Endothelial cell of umbilical vein (primary cell): ENCODE measurements around the gene TSPAN4. TPM values are rescaled to one million over a fixed set of nuclear protein-coding genes. Genes with fewer than 3 reads are reported as not detected.

Experiments
- BruUV-seq: library from RNA; stranded (reverse); fragments of 400-500 nt; replicated peaks from 2 replicates; lab custom pipeline; 2021; lab: Mats Ljungman, UMichigan
- CTCF ChIA-PET: fragments of 300-600, 350-600 bp; sonication (Branson Sonifier 250); formaldehyde crosslinking; loops from one replicate; lab custom pipeline; 2021; ENCODE audit warnings: antibody characterized with exemption, inconsistent platforms; lab: Charles Lee
- POLR2A ChIA-PET: fragments of 300-600, 350-600 bp; sonication (Branson Sonifier 250); formaldehyde crosslinking; loops from one replicate; lab custom pipeline; 2021; ENCODE audit warnings: antibody characterized with exemption, inconsistent platforms; lab: Charles Lee
- DNase-seq: peaks from one replicate; pipeline ENCODE4 v3.0.0-alpha.2; 2011; ENCODE audit warnings: low read depth, low spot score
- FAIRE-seq: peaks from 2 replicates; lab custom pipeline; 2011; peaks lifted over from hg19 to GRCh38; lab: Jason Lieb, UNC
- H2AFZ ChIP-seq: 2 replicates; pipeline ENCODE4 v1.6.0; 2012; ENCODE audit warnings: low read depth, low read length, control low read depth, inconsistent platforms
- H3K27ac ChIP-seq: 2 replicates; pipeline ENCODE4 v1.5.1; 2011; ENCODE audit warnings: low read depth, mild to moderate bottlenecking, control low read depth, low read length, moderate library complexity; ENCODE audit not compliant: insufficient read depth
- H3K27me3 ChIP-seq, 2 experiments: 2 replicates each; pipeline versions ENCODE4 v1.6.0 to v1.6.1; 2011; ENCODE audit warnings: low read length in 2 of 2, mixed read lengths in 1 of 2; ENCODE audit not compliant: control insufficient read depth in 2 of 2, insufficient read depth in 2 of 2
- H3K36me3 ChIP-seq, 2 experiments: 2 replicates in 1 of 2; 3 replicates in 1 of 2; pipeline ENCODE4 v1.5.1; 2011; ENCODE audit warnings: low read length in 2 of 2, mild to moderate bottlenecking in 1 of 2, moderate library complexity in 1 of 2; ENCODE audit not compliant: control insufficient read depth in 2 of 2, insufficient read depth in 2 of 2; ENCODE audit errors: extremely low read depth in 1 of 2
- H3K4me1 ChIP-seq: 3 replicates; pipeline ENCODE4 v1.5.1; 2011; ENCODE audit warnings: mild to moderate bottlenecking, low read length; ENCODE audit not compliant: control insufficient read depth, insufficient read depth; ENCODE audit errors: extremely low read depth
- H3K4me2 ChIP-seq: 2 replicates; pipeline ENCODE4 v1.6.1; 2011; ENCODE audit warnings: low read length, control low read depth, mixed read lengths; ENCODE audit not compliant: insufficient read depth
- H3K4me3 ChIP-seq, 3 experiments: fragments of 200-600 bp in 1 of 3; sonication (generic), shearing (Covaris generic) in 1 of 3; replicated peaks in 1 of 3; 2 replicates each; pipeline ENCODE4 v1.5.1; 2011 to 2016; ENCODE audit warnings: control low read depth in 3 of 3, low read length in 3 of 3, mild to moderate bottlenecking in 2 of 3, inconsistent platforms in 1 of 3, low read depth in 1 of 3, moderate library complexity in 1 of 3; ENCODE audit not compliant: insufficient read depth in 1 of 3
- H3K79me2 ChIP-seq: 2 replicates; pipeline ENCODE4 v1.6.0; 2012; ENCODE audit warnings: low read length, inconsistent platforms; ENCODE audit not compliant: control insufficient read depth, insufficient read depth
- H3K9ac ChIP-seq: replicated peaks from 2 replicates; pipeline ENCODE3; 2011; ENCODE audit warnings: low read length, control low read depth; ENCODE audit not compliant: insufficient read depth; ENCODE audit errors: extremely low read depth
- H3K9me1 ChIP-seq: replicated peaks from 3 replicates; pipeline ENCODE4 v1.6.0; 2011; ENCODE audit warnings: mild to moderate bottlenecking, low read length; ENCODE audit not compliant: control insufficient read depth, insufficient read depth; ENCODE audit errors: extremely low read depth
- H3K9me3 ChIP-seq: replicated peaks from 2 replicates; pipeline ENCODE4 v1.5.1; 2012; ENCODE audit warnings: low read length, inconsistent platforms; ENCODE audit not compliant: control insufficient read depth, insufficient read depth
- H4K20me1 ChIP-seq: replicated peaks from 2 replicates; pipeline ENCODE3; 2011; ENCODE audit warnings: mild to moderate bottlenecking, low read length; ENCODE audit not compliant: control insufficient read depth, insufficient read depth; ENCODE audit errors: extremely low read depth
- EZH2 ChIP-seq: IDR thresholded peaks from 2 replicates; pipeline ENCODE4 v1.6.1; 2012; ENCODE audit warnings: borderline replicate concordance, low read depth, mild to moderate bottlenecking, moderate library complexity, low read length, inconsistent platforms; ENCODE audit not compliant: severe bottlenecking
- FOS ChIP-seq: IDR thresholded peaks from 2 replicates; pipeline ENCODE4 v1.6.1; 2011; ENCODE audit warnings: mild to moderate bottlenecking, low read length, moderate library complexity, borderline replicate concordance; ENCODE audit not compliant: insufficient read depth
- GATA2 ChIP-seq: IDR thresholded peaks from 2 replicates; pipeline ENCODE4 v1.7.0; 2011; ENCODE audit warnings: low read depth, mild to moderate bottlenecking, moderate library complexity, mixed read lengths, low read length; ENCODE audit not compliant: insufficient read length, insufficient read depth
- JUN ChIP-seq: IDR thresholded peaks from 2 replicates; pipeline ENCODE4 v1.6.1; 2011; ENCODE audit warnings: borderline replicate concordance, low read depth; ENCODE audit not compliant: insufficient read length, insufficient read depth
- MYC ChIP-seq: IDR thresholded peaks from one replicate; pipeline ENCODE4 v1.6.1; 2011; ENCODE audit warnings: mild to moderate bottlenecking, low read depth, low read length
- POLR2A ChIP-seq: IDR thresholded peaks from 2 replicates; pipeline ENCODE4 v1.6.1; 2012; ENCODE audit warnings: low read depth, mild to moderate bottlenecking, control low read depth, low read length
- POLR2AphosphoS5 ChIP-seq: IDR thresholded peaks from 2 replicates; pipeline ENCODE4 v1.6.1; 2012; ENCODE audit warnings: low read depth, mild to moderate bottlenecking, control low read depth, low read length, moderate library complexity; ENCODE audit not compliant: insufficient read depth
- dilution Hi-C: fragments of 300-500 bp; cut with MboI; formaldehyde crosslinking; loops from one replicate; pipeline ENCODE4 v1.15.0; 2019; ENCODE audit warnings: low sequenced_read_pairs; ENCODE audit not compliant: extremely low pct_ligation_motif_present
- intact Hi-C: fragments of 100-400 bp; cut with micrococcal nuclease; formaldehyde crosslinking; loops from one replicate; pipeline ENCODE4 v1.10.0; 2022
- polyA plus RNA-seq, 4 experiments: library from polyadenylated mRNA; depleted of rRNA in 3 of 4; stranded (reverse) in 3 of 4; unstranded in 1 of 4; fragments of >200 nt; gene quantifications; 2 replicates each; pipeline versions ENCODE4 v1.2.1 to v1.2.3, GENCODE V29; 2011 to 2012; ENCODE audit warnings: missing spikeins in 1 of 4
- total RNA-seq: library from RNA; stranded (reverse); gene quantifications from 2 replicates; pipeline ENCODE4 v1.2.3, GENCODE V29; 2021
- TF ChIP-seq, protein P1 (sequence below), 2 donors: IDR thresholded peaks; 1 replicate in 1 of 2; 2 replicates in 1 of 2; pipeline ENCODE4 v1.5.1; 2011; ENCODE audit warnings: low read length in 2 of 2, mild to moderate bottlenecking in 2 of 2, moderate library complexity in 2 of 2, control low read depth in 1 of 2, inconsistent platforms in 1 of 2, low read depth in 1 of 2; ENCODE audit not compliant: insufficient read depth in 1 of 2; ENCODE audit errors: extremely low read depth in 1 of 2
- TF ChIP-seq, protein P2 (sequence below): IDR thresholded peaks from 2 replicates; pipeline ENCODE4 v1.6.1; 2011; ENCODE audit not compliant: insufficient read depth, insufficient read length

Gene TSPAN4
- total and polyA plus RNA-seq, 2 donors (not counting 3 experiments of a cell fraction or from before 2014, with no cell fraction given), result 114 to 199 TPM

DNA sequence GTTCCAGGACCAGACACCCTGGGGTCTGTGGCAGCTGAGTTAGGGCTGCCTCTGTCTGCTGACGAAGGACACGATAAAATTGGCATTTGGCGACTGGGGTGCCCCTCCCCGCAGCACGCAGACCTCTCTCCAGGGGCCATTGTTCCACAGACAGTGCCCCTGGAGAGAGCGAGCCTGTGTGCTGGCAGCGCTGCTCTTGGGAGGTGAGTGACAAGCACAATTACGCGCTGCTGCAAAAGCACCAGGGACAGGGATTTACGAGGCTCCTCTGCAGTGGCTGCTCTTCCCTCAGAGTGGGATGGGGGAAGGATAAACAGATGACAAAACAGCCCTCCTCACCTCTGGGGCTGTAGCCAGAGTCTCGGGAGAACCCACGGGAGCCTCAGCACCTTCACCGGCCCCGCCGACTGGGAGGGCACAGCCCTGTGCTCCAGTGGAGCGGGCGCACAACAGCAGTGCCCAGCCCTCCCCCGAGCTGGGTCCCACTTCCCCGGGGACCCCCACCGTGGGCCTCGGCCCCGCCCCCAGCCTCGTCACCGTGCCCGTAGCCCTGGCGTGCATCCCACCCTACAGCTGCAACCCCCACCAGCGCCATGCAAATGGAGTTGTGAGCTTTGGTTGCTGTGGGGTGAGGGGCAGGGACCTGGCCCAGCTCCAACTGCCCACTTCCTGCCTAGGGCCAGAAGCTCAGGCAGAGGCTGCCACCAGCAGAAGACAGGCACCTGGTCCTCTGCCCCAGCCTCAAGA, 48.3 kb downstream of the TSPAN4 start:
- FAIRE-seq, result no peak
- no peak for TF ChIP-seq POLR2AphosphoS5
- TF ChIP-seq, protein P1, sequence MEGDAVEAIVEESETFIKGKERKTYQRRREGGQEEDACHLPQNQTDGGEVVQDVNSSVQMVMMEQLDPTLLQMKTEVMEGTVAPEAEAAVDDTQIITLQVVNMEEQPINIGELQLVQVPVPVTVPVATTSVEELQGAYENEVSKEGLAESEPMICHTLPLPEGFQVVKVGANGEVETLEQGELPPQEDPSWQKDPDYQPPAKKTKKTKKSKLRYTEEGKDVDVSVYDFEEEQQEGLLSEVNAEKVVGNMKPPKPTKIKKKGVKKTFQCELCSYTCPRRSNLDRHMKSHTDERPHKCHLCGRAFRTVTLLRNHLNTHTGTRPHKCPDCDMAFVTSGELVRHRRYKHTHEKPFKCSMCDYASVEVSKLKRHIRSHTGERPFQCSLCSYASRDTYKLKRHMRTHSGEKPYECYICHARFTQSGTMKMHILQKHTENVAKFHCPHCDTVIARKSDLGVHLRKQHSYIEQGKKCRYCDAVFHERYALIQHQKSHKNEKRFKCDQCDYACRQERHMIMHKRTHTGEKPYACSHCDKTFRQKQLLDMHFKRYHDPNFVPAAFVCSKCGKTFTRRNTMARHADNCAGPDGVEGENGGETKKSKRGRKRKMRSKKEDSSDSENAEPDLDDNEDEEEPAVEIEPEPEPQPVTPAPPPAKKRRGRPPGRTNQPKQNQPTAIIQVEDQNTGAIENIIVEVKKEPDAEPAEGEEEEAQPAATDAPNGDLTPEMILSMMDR (IDR thresholded peaks at IDR 0.05; ENCODE audit: extremely low read depth in 1 of 2, insufficient read depth in 1 of 2, low read depth in 1 of 2, low read length in 2 of 2), result no peak
- TF ChIP-seq MYC, result no peak
- TF ChIP-seq POLR2A, result no peak
- no peak for TF ChIP-seq FOS
- no peak for TF ChIP-seq GATA2
- TF ChIP-seq EZH2, result no peak
- no peak for TF ChIP-seq JUN
- TF ChIP-seq, protein P2, sequence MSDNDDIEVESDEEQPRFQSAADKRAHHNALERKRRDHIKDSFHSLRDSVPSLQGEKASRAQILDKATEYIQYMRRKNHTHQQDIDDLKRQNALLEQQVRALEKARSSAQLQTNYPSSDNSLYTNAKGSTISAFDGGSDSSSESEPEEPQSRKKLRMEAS, result no peak
- Histone ChIP-seq H4K20me1 (no peaks in the 10 kb centered on the region), H3K36me3 (peaks cover 0 to 5% of the 10 kb centered on the region in 2 experiments), H3K79me2 (no peaks in the 10 kb centered on the region), H3K9me3 (no peaks in the 10 kb centered on the region), H3K9me1 (no peaks in the 10 kb centered on the region), H3K27me3 (no peaks in the 10 kb centered on the region), H3K27ac (no peak overlapping the region), H3K4me1 (no peaks in the 10 kb centered on the region), H2AFZ (no peak overlapping the region), H3K4me2 (no peak overlapping the region), H3K9ac (no peak overlapping the region), H3K4me3 (no peak overlapping the region)
- ChIA-PET POLR2A (no interaction called here), CTCF (interaction anchor here (1.3 kb wide), 1 partner anchor 160 kb away, joined by 3 read pairs; no protein-coding TSS in a partner anchor)
- intact Hi-C loops, result no loop called here
- DNase-seq, result no peak
- dilution Hi-C loops, result no loop called here
- BruUV-seq, result no TSS peak
